ENCODE measurements around the gene TLE6.
A peak's percentile ranks its signal among the peaks of the same experiment; 100 is the strongest.

The TLE6 gene

DNA sequence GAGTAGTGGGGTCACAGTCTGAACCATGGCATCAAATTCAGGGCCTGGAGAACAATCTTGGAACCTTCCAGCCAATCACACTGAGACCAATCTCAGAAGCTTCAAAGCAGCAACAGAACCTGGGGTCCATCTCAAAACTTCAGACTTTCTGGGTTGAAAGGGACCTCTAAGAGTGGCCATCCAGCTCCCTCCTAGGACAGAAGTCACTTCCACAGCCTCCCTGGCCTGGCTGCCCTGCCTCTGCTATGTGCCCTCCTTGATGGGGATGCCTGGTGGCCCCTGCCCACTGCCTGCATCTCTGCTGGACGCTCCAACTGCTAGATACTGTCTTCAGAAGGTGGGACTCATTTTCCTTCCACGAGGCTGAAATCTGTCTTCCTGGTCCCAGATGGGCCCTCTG, 49.9 kb downstream of the TLE6 start:
- Histone ChIP-seq H3K4me3 (ENCODE audit: low read length) (no peak overlapping the region), H3K4me1 (ENCODE audit: low read length) (no peaks in the 10 kb centered on the region), H3F3A (ENCODE audit: insufficient read depth, low read length) (no peaks in the 10 kb centered on the region), H3K4me2 (ENCODE audit: low read depth, low read length) (no peak overlapping the region), H3K79me2 (ENCODE audit: low read length) (no peaks in the 10 kb centered on the region), H3K9me2 (replicated peaks; ENCODE audit: insufficient read depth, low read length) (no peaks in the 10 kb centered on the region), H2AFZ (ENCODE audit: low read length) (no peak overlapping the region), H3K9ac (ENCODE audit: low read length) (no peak overlapping the region), H3K27ac (ENCODE audit: low read length) (no peak overlapping the region), H4K20me1 (ENCODE audit: insufficient read depth, low read length) (no peaks in the 10 kb centered on the region; the same call in 1 of the 2 replicates), H3K36me3 (replicated peaks; ENCODE audit: insufficient read depth, low read length) (no peaks in the 10 kb centered on the region), H3K27me3 (replicated peaks; ENCODE audit: insufficient read depth, low read length) (peaks cover 95% of the 10 kb centered on the region), H3K9me3 (replicated peaks; ENCODE audit: insufficient read depth, low read length) (no peaks in the 10 kb centered on the region)
- DNase-seq, result no peak
- TF ChIP-seq, protein P1, sequence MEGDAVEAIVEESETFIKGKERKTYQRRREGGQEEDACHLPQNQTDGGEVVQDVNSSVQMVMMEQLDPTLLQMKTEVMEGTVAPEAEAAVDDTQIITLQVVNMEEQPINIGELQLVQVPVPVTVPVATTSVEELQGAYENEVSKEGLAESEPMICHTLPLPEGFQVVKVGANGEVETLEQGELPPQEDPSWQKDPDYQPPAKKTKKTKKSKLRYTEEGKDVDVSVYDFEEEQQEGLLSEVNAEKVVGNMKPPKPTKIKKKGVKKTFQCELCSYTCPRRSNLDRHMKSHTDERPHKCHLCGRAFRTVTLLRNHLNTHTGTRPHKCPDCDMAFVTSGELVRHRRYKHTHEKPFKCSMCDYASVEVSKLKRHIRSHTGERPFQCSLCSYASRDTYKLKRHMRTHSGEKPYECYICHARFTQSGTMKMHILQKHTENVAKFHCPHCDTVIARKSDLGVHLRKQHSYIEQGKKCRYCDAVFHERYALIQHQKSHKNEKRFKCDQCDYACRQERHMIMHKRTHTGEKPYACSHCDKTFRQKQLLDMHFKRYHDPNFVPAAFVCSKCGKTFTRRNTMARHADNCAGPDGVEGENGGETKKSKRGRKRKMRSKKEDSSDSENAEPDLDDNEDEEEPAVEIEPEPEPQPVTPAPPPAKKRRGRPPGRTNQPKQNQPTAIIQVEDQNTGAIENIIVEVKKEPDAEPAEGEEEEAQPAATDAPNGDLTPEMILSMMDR (IDR thresholded peaks at IDR 0.05; ENCODE audit: low read length), result no peak
- TF ChIP-seq EZH2 (optimal IDR thresholded peaks at IDR 0.05; ENCODE audit: low read depth, low read length), result no peak
- no peak for TF ChIP-seq EZH2phosphoT487 (IDR thresholded peaks at IDR 0.05; ENCODE audit: low read length)

DNA sequence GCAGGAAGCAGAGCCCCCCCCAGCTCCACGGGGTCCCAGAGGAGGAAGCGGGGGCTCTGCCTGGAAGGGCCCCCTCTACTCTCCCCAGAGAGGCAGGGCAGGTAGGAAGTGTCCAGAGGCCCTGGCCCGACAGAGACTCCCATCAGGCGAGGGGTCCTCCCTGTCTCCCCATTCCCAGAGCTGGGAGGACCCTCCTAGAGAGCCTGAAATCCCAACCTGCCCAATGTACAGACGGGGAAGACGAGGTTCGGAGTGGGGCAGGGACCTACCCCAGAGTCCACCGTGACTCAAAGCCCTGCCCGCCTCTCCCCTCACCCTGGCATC, 50.6 kb downstream of the TLE6 start:
- no peak overlapping the region for H3K9ac ChIP-seq (ENCODE audit: low read length)

DNA sequence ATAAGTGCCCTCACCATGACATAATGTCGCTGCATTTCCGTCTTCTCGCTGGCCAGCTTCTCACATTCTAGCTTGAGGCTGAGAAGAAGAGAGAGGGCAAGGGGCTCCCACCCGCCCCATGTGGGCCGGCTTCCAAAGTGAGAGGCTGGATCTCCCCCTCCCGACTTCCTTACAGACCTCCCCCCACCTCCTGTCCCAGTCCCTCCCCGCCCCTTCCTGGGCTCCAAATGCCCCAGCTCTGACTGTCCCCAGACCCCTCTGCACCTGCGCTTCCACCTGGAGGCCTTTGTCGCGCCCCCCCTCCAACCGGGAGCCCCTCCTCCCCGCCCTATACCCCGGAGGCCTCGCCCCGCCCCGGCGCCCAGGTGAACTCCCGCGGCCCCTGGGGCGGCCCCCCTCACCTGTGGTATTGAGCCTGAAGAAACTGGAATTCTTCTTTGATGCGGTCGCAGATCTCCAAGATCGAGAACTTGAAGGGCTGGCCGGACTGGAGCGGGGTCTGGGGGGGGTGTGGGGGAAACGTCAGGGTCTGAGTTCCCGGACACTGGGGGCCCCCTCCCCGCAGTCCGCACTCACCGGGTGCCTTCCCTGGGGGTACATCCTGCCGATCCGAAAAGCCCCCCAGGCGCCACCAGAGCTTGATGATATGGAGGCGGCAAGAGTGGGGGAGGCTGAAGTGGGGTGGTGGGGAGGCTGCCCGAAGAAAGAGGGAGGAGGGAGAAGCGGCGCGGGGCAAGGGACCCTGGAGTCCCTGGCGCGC, 51.1 kb downstream of the TLE6 start:
- no peaks in the 10 kb centered on the region for H3K9me3 ChIP-seq (replicated peaks; ENCODE audit: insufficient read depth, low read length)
- no peaks in the 10 kb centered on the region for H3K79me2 ChIP-seq (ENCODE audit: low read length)
- H3K4me3 ChIP-seq (ENCODE audit: low read length), result no peak overlapping the region
- H3K4me1 ChIP-seq (ENCODE audit: low read length), result no peaks in the 10 kb centered on the region
- no peak overlapping the region for H2AFZ ChIP-seq (ENCODE audit: low read length)
- no peak for DNase-seq
- no peaks in the 10 kb centered on the region for H3K36me3 ChIP-seq (replicated peaks; ENCODE audit: insufficient read depth, low read length)
- TF ChIP-seq EZH2 (optimal IDR thresholded peaks at IDR 0.05; ENCODE audit: low read depth, low read length) (peak; percentile 82), EZH2phosphoT487 (IDR thresholded peaks at IDR 0.05; ENCODE audit: low read length) (no peak)
- no peaks in the 10 kb centered on the region; the same call in 1 of the 2 replicates for H4K20me1 ChIP-seq (ENCODE audit: insufficient read depth, low read length)
- H3K9me2 ChIP-seq (replicated peaks; ENCODE audit: insufficient read depth, low read length), result no peaks in the 10 kb centered on the region
- H3K27me3 ChIP-seq (replicated peaks; ENCODE audit: insufficient read depth, low read length), result peaks cover 92% of the 10 kb centered on the region
- H3F3A ChIP-seq (ENCODE audit: insufficient read depth, low read length), result no peaks in the 10 kb centered on the region
- H3K9ac ChIP-seq (ENCODE audit: low read length), result no peak overlapping the region
- H3K27ac ChIP-seq (ENCODE audit: low read length), result no peak overlapping the region
- peak overlapping the region; percentile 41; the same call in 1 of the 2 replicates for H3K4me2 ChIP-seq (ENCODE audit: low read depth, low read length)

More for the DNA sequence above, 50.6 kb downstream of the TLE6 start:
- Histone ChIP-seq H3K79me2 (ENCODE audit: low read length) (no peaks in the 10 kb centered on the region), H3K27me3 (replicated peaks; ENCODE audit: insufficient read depth, low read length) (peaks cover 95% of the 10 kb centered on the region), H3K9me3 (replicated peaks; ENCODE audit: insufficient read depth, low read length) (no peaks in the 10 kb centered on the region), H3K4me3 (ENCODE audit: low read length) (no peak overlapping the region), H3K9me2 (replicated peaks; ENCODE audit: insufficient read depth, low read length) (no peaks in the 10 kb centered on the region), H3F3A (ENCODE audit: insufficient read depth, low read length) (no peaks in the 10 kb centered on the region), H3K27ac (ENCODE audit: low read length) (no peak overlapping the region), H4K20me1 (ENCODE audit: insufficient read depth, low read length) (no peaks in the 10 kb centered on the region; the same call in 1 of the 2 replicates), H3K4me2 (ENCODE audit: low read depth, low read length) (no peak overlapping the region), H3K4me1 (ENCODE audit: low read length) (no peaks in the 10 kb centered on the region), H2AFZ (ENCODE audit: low read length) (no peak overlapping the region), H3K36me3 (replicated peaks; ENCODE audit: insufficient read depth, low read length) (no peaks in the 10 kb centered on the region)
- DNase-seq, result no peak
- TF ChIP-seq, protein P1 (IDR thresholded peaks at IDR 0.05; ENCODE audit: low read length), result no peak
- TF ChIP-seq EZH2 (optimal IDR thresholded peaks at IDR 0.05; ENCODE audit: low read depth, low read length) (no peak), EZH2phosphoT487 (IDR thresholded peaks at IDR 0.05; ENCODE audit: low read length) (no peak)
